Vagina (tissue), 2 donors: ENCODE measurements around the gene CDK19. TPM values are rescaled to one million over a fixed set of nuclear protein-coding genes. Genes with fewer than 3 reads are reported as not detected.
"Not testable (repeated sequence)": the region's sequence is repeated elsewhere in the genome, so short reads cannot be mapped to it uniquely, and the experiment has no call there.

Experiments used
- DNase-seq, 2 donors: peaks; one replicate each; pipeline ENCODE4 v3.0.0-alpha.2; 2017; ENCODE audit errors: extremely low spot score in 2 of 2
- H3K27ac ChIP-seq: fragments of 200-600 bp; sonication (generic); one replicate; pipeline ENCODE4 v1.5.1; 2019
- H3K27me3 ChIP-seq: fragments of 200-600 bp; sonication (generic); one replicate; pipeline ENCODE4 v1.5.1; 2019
- H3K36me3 ChIP-seq, 2 donors: fragments of 200-600 bp; sonication (generic); one replicate each; pipeline ENCODE4 v1.5.1; 2017 to 2019
- H3K4me1 ChIP-seq: fragments of 200-600 bp; sonication (generic); one replicate; pipeline ENCODE4 v1.5.1; 2019
- H3K4me3 ChIP-seq, 2 donors: fragments of 200-600 bp; sonication (generic); 1 replicate in 1 of 2; 2 replicates in 1 of 2; pipeline ENCODE4 v1.5.1; 2016 to 2019
- H3K9me3 ChIP-seq: fragments of 200-600 bp; sonication (generic); one replicate; pipeline ENCODE4 v1.5.1; 2019
- POLR2A ChIP-seq, 2 donors: fragments of 450-650 bp; IDR thresholded peaks; one replicate each; pipeline ENCODE4 v1.6.1; 2017; ENCODE audit warnings: antibody characterized with exemption in 2 of 2, mild to moderate bottlenecking in 2 of 2, moderate library complexity in 2 of 2
- POLR2AphosphoS5 ChIP-seq, 2 donors: sonication (generic); formaldehyde crosslinking; IDR thresholded peaks; one replicate each; pipeline ENCODE4 v1.9.0; 2017; ENCODE audit warnings: antibody characterized with exemption in 2 of 2, mild to moderate bottlenecking in 2 of 2, low read depth in 1 of 2; ENCODE audit not compliant: insufficient read depth in 1 of 2
- intact Hi-C: fragments of 100-400 bp; cut with DNase I; formaldehyde crosslinking; loops from one replicate; pipeline ENCODE4 v1.15.1; 2023
- total RNA-seq: library from RNA; depleted of rRNA; stranded (reverse); fragments of >200 nt; gene quantifications from one replicate; pipeline ENCODE4 v1.2.3, GENCODE V29; 2016
- TF ChIP-seq, protein P1 (sequence below), 3 experiments: fragments of 450-650 bp in 2 of 3; fragments of 200-600 bp in 1 of 3; sonication (generic) in 1 of 3; IDR thresholded peaks; one replicate each; pipeline ENCODE4 v1.5.1; 2017 to 2019; ENCODE audit warnings: antibody characterized with exemption in 3 of 3, mild to moderate bottlenecking in 2 of 3, moderate library complexity in 2 of 3

Gene CDK19
- total RNA-seq, 1 donor from 2014 or later: 10.6 TPM

DNA sequence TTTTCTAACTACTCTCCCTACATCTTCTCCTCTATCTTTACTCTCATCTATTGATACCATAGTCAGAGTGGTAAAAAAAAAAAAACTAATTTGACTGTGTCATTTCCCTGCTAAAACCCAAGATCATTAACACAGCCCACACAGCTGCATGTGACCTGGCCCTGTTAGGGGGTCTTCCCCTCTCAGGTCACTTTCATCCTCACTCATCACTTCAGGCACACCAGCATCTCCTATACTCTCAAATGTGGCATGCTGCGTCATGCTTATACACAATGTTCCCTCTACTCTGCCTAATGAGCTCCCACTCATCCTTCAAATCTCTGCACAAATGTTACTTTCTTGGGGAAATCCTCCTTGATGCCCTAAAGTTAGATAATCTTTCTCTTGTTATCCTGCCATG is 86.8 kb downstream of the CDK19 start:
- H3K4me1 ChIP-seq: no peaks in the 10 kb centered on the region
- no peaks in the 10 kb centered on the region for H3K9me3 ChIP-seq
- intact Hi-C loops: no loop called here
- H3K27me3 ChIP-seq: no peaks in the 10 kb centered on the region
- DNase-seq: no peak
- no peaks in the 10 kb centered on the region for H3K36me3 ChIP-seq
- TF ChIP-seq POLR2A (IDR thresholded peaks at IDR 0.05): no peak
- H3K27ac ChIP-seq: no peak overlapping the region
- no peak overlapping the region for H3K4me3 ChIP-seq

DNA sequence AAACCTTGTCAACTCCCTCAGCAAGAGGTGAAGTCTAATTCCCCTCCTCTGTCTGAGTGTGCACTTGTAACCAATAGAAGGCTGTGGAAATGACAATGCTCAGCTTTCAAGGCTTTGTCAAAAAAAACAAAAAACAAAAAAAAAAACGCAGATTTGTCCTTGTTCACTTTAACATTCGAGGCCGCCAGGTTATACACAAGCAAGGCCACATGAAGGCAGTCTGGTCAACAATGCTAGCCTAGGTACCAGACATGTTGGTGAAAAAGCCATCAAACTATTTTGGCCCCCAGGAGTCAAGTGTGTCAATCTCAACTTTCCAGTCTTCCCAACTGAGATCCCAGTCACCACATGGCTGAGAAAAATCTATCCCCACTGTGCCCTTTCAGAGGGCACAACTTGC is 92.3 kb downstream of the CDK19 start:
- intact Hi-C loops: no loop called here
- no peaks in the 10 kb centered on the region for H3K4me1 ChIP-seq
- TF ChIP-seq POLR2AphosphoS5 (IDR thresholded peaks at IDR 0.05; ENCODE audit: insufficient read depth in 1 of 2, low read depth in 1 of 2): no peak
- no peak for TF ChIP-seq POLR2A (IDR thresholded peaks at IDR 0.05)
- TF ChIP-seq, protein P1, sequence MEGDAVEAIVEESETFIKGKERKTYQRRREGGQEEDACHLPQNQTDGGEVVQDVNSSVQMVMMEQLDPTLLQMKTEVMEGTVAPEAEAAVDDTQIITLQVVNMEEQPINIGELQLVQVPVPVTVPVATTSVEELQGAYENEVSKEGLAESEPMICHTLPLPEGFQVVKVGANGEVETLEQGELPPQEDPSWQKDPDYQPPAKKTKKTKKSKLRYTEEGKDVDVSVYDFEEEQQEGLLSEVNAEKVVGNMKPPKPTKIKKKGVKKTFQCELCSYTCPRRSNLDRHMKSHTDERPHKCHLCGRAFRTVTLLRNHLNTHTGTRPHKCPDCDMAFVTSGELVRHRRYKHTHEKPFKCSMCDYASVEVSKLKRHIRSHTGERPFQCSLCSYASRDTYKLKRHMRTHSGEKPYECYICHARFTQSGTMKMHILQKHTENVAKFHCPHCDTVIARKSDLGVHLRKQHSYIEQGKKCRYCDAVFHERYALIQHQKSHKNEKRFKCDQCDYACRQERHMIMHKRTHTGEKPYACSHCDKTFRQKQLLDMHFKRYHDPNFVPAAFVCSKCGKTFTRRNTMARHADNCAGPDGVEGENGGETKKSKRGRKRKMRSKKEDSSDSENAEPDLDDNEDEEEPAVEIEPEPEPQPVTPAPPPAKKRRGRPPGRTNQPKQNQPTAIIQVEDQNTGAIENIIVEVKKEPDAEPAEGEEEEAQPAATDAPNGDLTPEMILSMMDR (IDR thresholded peaks at IDR 0.05): no peak

DNA sequence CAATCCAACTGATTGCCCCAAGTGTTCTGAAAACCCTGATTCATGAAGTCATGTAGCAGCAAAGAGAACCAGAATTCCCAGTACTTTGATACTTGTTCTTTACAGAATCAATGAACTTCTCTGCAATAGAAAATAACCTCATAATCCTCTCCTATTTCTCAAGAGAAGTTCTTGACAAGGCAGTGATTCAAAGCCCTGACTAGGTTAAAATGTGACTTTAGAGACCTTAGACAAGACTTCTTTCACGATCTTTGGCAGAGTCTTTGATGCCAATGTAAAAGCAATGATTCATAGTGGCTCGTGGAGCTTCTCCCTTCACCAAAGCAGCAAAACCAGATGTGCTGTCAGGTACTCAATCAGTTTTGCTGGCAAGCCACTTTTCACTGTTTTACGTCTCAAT is 95.2 kb downstream of the CDK19 start:
- no peaks in the 10 kb centered on the region for H3K36me3 ChIP-seq
- no peaks in the 10 kb centered on the region for H3K27me3 ChIP-seq
- TF ChIP-seq, protein P1 (IDR thresholded peaks at IDR 0.05): no peak
- TF ChIP-seq POLR2A (IDR thresholded peaks at IDR 0.05): no peak
- TF ChIP-seq POLR2AphosphoS5 (IDR thresholded peaks at IDR 0.05; ENCODE audit: insufficient read depth in 1 of 2, low read depth in 1 of 2): peak in 1 of 2 donors; percentile 46
- intact Hi-C loops: no loop called here
- no peak overlapping the region for H3K4me3 ChIP-seq
- no peaks in the 10 kb centered on the region for H3K4me1 ChIP-seq
- no peak overlapping the region for H3K27ac ChIP-seq
- H3K9me3 ChIP-seq: no peaks in the 10 kb centered on the region
- DNase-seq: no peak

More for the DNA sequence above, 92.3 kb downstream of the CDK19 start:
- Histone ChIP-seq H3K4me3 (no peak overlapping the region), H3K27ac (no peak overlapping the region), H3K36me3 (no peaks in the 10 kb centered on the region), H3K9me3 (no peaks in the 10 kb centered on the region), H3K27me3 (no peaks in the 10 kb centered on the region)
- DNase-seq: no peak

DNA sequence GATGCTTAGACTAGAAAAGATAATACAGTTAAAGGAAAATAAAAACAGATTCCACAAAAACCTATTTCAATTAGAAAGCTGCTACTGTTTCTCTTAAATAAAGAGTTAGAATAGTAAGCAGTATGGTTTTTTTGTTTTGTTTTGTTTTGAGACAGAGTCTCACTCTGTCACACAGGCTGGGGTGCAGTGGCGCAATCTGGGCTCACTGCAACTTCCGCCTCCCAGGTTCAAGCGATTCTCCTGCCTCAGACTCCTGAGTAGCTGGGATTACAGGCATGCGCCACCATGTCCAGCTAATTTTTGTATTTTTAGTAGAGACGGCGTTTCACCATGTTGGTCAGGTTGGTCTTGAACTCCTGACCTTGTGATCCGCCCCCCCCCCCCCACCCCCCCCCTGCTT is 95.7 kb downstream of the CDK19 start:
- H3K9me3 ChIP-seq, H3K4me3 ChIP-seq, H3K36me3 ChIP-seq, H3K27me3 ChIP-seq, DNase-seq, H3K27ac ChIP-seq, intact Hi-C loops, H3K4me1 ChIP-seq: not testable (repeated sequence)

DNA sequence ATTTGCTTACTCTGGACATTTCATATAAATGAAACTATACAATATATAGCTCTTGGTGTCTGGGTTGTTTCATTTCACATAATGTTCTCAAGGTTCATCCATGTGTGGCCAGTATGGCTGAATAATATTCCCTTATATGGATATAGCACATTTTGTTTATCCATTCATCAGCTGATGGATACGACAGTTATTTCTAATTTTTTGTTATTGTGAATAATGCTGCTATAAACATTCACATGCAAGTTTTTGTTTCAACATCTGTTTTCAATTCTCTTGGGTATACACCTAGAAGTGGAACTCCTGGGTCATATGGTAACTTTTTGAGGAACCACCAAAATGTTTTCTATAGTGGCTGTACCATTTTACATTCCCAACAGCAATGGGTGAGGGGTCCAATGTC is 101.1 kb downstream of the CDK19 start:
- DNase-seq: no peak
- Histone ChIP-seq H3K9me3 (no peaks in the 10 kb centered on the region), H3K4me3 (no peak overlapping the region), H3K36me3 (no peaks in the 10 kb centered on the region), H3K27ac (no peak overlapping the region), H3K27me3 (no peaks in the 10 kb centered on the region), H3K4me1 (no peaks in the 10 kb centered on the region)
- intact Hi-C loops: no loop called here
- TF ChIP-seq, protein P1 (IDR thresholded peaks at IDR 0.05): no peak
- no peak for TF ChIP-seq POLR2A (IDR thresholded peaks at IDR 0.05)
- TF ChIP-seq POLR2AphosphoS5 (IDR thresholded peaks at IDR 0.05; ENCODE audit: insufficient read depth in 1 of 2, low read depth in 1 of 2): no peak

DNA sequence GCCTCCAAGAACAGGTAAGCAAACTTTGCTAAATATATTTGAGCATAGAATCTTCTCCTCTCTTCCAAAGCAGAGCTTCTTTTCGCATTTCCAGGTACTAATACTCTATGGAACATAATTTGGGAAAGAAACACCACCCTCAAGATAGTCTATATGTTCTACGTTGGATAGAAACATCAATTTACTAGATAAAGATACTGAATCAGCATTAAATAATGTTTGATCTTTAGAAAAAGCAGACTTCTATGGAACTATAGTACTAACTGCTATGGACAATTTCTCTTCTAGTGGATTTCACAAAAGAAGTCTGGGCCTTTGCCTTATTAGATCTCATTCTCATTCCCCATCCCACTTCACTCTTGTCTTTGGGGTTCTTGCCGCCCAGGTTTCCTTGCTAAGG is 103.0 kb downstream of the CDK19 start:
- intact Hi-C loops: no loop called here
- no peak for DNase-seq

More for the DNA sequence above, 103.0 kb downstream of the CDK19 start:
- Histone ChIP-seq H3K4me3 (no peak overlapping the region), H3K27me3 (no peaks in the 10 kb centered on the region), H3K27ac (no peak overlapping the region), H3K4me1 (no peaks in the 10 kb centered on the region), H3K9me3 (no peaks in the 10 kb centered on the region), H3K36me3 (no peaks in the 10 kb centered on the region)
- TF ChIP-seq POLR2A (IDR thresholded peaks at IDR 0.05) (no peak), POLR2AphosphoS5 (IDR thresholded peaks at IDR 0.05; ENCODE audit: insufficient read depth in 1 of 2, low read depth in 1 of 2) (no peak)
- TF ChIP-seq, protein P1 (IDR thresholded peaks at IDR 0.05): no peak
